HG03354 (cell line): ENCODE results near the gene SPATA2L.
"Not testable (repeated sequence)": the region's sequence is repeated elsewhere in the genome, so short reads cannot be mapped to it uniquely, and the experiment has no call there.

ENCODE experiments used
- ATAC-seq: cut with Tn5 transposase; IDR thresholded peaks from one replicate; pipeline ENCODE4 v1.9.1; 2021; ENCODE audit warnings: mild to moderate bottlenecking; ENCODE audit not compliant: unreplicated experiment, poor library complexity, severe bottlenecking

The SPATA2L gene

GRCh38 chr16:89693931-89694783, 7.3 kb downstream of the SPATA2L start:
- ATAC-seq: no peak

DNA sequence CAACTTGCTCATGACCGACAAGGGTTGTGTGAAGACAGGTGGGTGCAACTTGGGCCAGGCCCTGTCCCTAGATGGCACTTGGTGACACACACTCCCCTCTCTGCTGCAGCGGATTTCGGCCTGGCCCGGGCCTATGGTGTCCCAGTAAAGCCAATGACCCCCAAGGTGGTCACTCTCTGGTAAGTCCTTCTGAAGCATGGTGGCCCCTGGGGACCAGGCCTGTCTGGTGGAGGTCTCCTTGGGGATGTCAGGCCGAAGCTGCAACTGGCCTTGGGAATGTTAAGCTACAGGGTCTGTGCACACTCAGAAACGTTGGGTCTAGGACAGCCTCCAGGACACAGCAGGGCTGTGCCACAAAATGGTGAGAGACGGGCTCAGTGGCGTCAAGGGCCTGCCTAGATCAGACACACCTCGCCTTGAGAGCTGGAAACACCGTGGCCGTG, 8.2 kb downstream of the SPATA2L start:
- ATAC-seq: no peak

DNA sequence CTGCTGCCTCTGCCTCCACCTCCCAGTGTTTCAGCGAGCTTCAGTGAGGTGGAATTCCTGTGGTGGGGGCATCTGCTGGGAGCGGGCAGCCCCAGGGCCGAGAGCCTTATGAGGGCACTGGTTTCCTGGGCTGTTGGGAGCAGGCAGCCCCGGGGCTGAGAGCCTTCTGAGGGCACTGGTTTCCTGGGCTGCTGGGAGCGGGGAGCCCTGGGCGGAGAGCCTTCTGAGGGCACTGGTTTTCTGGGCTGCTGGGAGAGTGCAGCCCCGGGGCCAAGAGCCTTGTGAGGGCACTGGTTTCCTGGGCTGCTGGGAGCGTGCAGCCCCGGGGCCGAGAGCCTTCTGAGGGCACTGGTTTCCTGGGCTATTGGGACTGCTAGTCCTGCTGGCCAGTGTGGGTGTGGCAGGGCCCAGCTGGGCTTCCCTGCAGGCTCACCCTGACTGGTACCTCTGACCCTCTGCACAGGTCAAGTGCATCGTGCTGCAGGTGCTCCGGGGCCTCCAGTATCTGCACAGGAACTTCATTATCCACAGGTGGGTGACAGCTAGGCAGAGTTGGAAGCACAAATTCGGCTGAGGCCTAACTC, 9.4 kb downstream of the SPATA2L start:
- no peak for ATAC-seq

GRCh38 chr16:89691231-89691985, 10.1 kb downstream of the SPATA2L start:
- no peak for ATAC-seq

DNA sequence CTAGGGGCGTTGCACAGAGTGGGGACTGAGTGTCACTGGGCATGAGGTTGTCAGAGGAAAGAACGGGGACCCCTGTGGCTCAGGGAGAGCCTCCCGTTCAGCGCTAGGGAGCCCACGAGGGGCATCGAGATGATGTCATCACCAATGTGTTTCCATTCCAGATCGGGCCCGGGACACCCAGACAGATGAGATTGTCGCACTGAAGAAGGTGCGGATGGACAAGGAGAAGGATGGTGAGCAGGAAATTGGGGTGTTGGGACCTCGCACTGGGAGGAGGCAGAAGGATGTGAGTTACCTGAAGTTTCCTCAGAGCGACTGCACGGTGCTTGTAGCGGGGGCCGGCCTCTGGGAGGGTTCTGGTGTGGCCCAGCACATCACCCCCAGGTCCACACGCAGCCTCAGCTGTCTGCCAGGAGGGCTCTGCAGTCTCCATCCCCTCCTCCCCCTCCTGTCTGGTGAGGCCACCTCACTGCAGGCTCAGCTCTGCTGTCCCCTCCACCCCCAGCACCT, 11.1 kb downstream of the SPATA2L start:
- ATAC-seq: no peak

DNA sequence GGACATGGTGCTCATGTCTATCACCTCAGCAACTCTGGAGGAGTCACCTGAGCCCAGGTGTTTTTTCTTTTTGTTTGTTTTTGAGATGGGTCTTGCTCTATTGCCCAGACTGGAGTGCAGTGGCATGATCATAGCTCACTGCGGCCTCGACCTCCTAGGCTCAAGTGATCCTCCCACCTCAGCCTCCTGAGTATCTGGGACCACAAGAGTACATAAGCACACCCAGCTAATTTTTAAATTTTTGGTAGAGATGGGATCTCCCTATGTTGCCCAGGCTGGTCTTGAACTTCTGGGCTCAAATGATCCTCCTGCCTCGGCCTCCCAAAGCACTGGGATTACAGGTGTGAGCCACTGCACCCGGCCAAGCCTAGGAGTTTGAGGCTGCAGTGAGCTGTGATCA, 11.9 kb downstream of the SPATA2L start:
- not testable (repeated sequence) for ATAC-seq

DNA sequence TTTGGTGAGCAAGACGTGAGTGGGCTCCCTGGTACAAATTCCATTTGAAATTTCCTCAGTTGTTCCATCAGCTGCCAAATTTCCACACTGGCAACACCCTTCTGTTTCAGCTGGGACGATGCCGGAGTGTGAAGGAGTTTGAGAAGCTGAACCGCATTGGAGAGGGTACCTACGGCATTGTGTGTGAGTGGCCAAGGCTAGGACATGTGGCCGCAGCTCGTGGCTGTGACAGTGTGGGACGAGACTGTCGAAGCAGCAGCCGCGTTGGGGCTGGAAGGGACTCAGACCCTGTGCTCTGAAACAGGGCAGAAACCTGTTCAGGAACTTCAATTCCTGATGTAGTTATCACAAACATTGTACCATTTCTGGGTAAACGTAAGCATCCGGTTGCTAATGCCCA, 12.4 kb downstream of the SPATA2L start:
- ATAC-seq: no peak

DNA sequence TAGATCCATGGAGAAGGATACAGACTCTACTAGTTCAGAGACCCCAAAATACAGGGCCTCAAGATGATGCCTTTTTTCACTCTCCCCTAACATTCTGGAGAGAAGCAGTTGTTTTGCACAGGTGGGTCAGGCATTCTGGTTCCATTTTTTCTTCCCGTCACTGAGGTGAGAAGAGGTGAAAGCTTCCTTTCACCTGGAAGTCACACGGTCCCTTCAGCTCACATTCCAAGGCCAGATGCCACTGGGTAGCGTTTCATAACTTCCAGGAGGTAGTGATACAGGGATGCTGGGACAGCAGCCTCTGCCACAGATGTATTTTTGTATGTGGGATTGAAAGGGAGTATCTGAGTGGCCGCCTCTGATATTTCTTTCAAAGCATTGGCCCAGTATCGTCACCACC, 13.1 kb downstream of the SPATA2L start:
- no peak for ATAC-seq

DNA sequence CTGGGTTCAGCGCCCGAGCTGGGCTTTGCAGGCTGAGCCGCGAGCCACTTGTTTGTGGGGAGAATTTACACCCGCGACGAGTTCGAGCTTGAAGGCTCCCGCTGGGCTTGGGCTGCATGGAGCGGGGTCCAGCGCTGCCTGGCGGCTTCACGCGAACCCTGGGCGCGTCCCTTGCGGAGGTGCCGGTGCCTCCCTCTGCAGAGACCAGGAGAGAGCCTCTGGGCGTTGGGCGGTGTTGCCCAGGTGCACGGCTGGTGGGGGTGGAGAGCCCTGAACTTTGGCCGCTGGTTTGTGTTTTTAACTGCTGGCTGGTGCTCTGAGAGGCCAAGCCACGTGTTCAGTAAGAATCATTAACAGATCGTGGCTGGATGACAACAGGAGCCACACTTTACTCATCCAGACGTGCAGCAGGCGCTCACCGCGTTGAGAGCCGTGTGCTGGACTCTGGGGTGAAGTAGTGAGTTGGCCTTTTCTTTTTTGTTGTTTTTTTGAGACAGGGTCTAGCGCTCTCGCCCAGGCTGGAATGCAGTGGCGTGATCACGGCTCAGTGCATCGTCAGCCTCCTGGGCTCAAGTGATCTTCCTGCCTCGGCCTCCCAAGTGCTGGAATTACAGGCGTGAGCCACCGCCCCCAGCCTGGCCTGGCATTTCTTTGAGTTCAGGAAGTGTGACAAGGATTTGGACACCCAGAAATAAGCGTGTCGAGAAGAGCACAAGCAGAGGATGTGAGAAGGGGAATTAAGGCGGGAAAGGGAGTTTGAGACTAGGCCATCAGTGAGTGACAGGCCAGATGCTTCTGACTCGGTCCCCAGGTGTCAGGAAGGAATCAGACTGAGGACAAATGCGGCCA, 14.2 kb downstream of the SPATA2L start:
- ATAC-seq: peak; percentile 56

- peak; percentile 82 for ATAC-seq
These were observed 14.9 kb downstream of the SPATA2L start, which contains the start of gene CDK10 for GRCh38 chr16:89686520-89687091. Gene CDK10, plus strand, starts transcription at chr16:89686689. Its CDS starts 22 bp downstream, at chr16:89686711.

- ATAC-seq: no peak
These were observed 15.6 kb downstream of the SPATA2L start for GRCh38 chr16:89685916-89686315.

GRCh38 chr16:89678258-89678657, 23.2 kb downstream of the SPATA2L start:
- ATAC-seq: no peak

GRCh38 chr16:89672177-89672941, 29.1 kb downstream of the SPATA2L start:
- ATAC-seq: no peak

GRCh38 chr16:89671565-89671964, 29.9 kb downstream of the SPATA2L start:
- ATAC-seq: not testable (repeated sequence)

DNA sequence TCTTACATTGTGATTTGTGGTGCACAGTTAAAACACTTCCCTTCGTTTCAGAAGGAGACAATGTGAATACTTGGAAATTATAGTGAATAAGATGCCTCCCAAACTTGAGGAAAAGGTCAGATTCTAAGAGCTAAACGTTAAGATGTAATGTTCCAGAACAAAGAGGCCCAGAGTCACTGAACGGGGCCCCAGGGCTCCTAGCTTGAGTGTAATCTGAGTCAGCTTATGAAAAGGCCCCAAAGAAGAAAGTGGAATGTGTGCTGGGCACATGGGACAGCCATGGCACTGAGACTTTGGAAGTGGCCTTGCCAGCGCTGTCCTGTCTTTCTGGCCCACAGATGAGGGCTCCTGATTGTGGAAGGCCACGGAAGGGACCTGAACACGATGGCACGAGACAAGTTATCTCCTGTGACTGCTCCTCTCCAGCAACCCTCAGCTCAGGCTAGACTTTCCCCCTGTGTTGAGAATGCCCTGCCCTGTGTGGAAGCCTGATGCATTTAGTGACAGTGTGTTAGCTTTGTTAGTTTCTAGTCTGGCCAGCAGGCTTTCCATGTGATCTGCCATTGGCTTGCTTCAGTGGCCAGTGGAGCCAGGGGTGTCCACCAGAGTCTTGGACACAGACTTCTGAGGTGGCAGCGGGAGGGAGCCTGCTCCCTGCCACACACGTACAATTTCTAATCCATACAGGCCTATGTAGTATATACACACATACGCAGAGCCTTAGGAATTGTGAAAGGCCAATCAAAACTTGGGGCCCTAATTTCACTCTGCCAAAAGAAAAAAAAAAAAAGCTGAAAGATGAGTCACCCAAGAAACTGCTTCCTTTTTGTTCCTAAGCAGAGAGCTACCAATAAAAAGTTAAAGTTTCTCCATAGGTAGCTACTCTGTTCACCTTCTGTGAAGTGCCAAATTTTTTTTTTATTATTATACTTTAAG, 30.7 kb downstream of the SPATA2L start:
- ATAC-seq: no peak

- ATAC-seq: no peak
These were observed 31.8 kb downstream of the SPATA2L start for GRCh38 chr16:89669755-89670154.

GRCh38 chr16:89668790-89669158, 32.7 kb downstream of the SPATA2L start:
- ATAC-seq: no peak
